Activated CD8-positive, alpha-beta memory T cell treated with anti-CD3 and anti-CD28 coated beads, Interleukin-2, amount 50 U/mL, for 24 hours (primary cell): ENCODE results near the gene BUB3.

Source experiments
- DNase-seq: peaks from one replicate; pipeline ENCODE4 v3.0.0-alpha.2; 2020; ENCODE audit errors: extremely low read depth

Gene BUB3

GRCh38 chr10:123141791-123142700 is 12.2 kb upstream of the BUB3 start:
- no peak for DNase-seq

DNA sequence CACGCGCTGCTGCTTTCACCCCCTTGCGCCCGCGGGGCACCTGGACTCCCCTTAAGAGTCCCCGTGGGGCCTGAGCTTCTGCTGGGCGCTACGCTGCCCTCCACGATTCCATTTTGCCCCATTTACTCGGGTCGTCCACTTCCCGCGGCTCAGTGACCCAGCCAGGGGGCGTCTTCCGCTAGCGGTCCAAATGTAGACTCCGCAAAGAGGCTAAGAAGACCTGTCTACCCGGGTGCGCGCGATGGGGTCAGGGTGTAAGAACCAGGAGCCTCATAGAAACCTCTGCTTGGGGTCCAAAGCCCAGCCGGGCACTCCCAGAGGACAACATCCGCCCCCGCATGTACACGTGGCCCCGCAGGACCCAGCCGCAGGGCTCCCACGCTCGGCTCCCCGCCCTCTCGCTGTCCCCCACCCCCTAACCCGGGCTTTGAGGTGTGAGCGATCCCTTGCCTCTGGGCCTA is 11.5 kb upstream of the BUB3 start:
- no peak for DNase-seq

GRCh38 chr10:123143162-123143824 is 10.9 kb upstream of the BUB3 start:
- no peak for DNase-seq

DNA sequence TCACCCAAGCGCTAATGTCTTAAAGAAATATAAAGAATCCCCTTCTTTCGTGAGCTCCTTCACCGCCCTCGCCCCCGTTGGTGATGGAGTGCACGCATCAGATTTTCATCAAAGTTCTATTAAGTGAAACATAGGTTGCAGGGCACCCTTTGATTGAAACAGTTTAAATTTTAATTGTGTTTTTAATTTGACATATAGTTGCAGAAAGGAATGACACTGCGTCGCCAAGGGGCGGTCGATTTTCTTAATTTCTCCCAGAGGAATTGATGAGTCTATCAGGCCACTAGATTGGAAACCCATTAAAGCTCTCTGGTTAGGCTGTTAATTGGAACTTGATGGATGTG is 10.4 kb upstream of the BUB3 start:
- no peak for DNase-seq

GRCh38 chr10:123144697-123145541 is 9.3 kb upstream of the BUB3 start:
- no peak for DNase-seq

DNA sequence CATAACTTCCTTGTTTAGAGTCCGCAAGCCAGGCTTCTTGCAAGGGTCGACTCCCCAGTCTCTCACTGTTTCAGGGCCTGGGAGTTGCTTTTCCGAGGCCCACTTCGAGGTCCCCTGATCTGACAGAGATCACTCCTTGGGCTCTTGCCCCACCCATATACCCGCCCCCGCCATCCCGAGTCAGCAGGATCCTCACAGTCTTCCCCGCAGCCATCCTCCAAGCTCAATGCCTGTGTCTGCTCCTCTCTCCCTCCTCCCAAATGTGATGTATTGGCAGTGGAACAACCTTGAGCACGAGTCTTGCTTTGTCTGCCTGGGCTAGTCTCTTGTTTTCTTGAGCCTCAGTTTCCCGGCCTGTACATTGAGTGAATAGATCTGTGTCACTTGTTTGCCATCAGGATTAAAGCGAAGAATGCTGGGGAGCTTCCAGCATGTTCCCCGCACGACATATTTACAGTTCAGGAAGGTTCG is 8.6 kb upstream of the BUB3 start:
- no peak for DNase-seq

DNA sequence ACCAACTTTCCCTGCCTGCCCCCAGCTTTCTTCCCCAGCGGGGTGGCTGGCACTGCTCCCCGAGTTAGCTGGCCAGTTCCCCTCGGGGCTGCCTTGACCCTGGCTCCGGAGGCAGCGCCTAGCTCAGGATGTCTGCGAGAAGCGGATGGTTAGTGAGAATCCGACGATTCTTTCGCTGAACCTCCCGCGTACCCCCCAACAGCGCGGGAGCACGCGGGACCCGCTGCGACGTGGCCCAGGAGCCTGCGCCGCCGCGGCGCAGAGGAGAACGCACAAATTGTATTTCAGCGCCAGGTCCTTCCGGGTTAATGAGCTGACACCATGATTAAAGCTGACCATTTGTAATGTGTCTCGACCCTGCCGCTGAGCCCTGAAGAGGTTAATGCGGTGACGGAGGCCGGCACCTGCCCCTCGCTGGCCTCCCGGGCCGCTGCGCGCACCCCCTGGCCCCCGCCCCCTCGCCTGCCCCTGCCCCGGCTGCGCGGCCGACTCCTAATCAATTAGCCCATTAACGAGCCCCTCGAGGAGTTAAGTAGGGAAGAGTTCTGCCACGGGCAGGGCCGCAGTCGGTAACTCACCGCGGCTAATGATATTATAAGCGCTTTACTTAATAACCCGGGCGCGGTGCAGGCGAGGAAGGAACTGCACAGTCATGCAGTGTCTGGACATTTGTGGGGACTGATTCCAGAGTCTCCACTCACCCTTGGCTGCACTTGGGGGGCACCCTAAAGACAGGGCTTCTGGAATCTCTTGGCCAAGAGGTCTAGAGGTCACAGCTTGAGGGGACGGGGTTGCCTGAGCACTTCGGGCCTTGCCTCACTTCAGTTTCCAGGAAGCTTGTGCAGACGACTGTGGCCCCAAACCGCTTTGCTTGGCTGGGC is 7.9 kb upstream of the BUB3 start:
- no peak for DNase-seq

- no peak for DNase-seq
Measured at GRCh38 chr10:123146894-123147634, 7.1 kb upstream of the BUB3 start.

DNA sequence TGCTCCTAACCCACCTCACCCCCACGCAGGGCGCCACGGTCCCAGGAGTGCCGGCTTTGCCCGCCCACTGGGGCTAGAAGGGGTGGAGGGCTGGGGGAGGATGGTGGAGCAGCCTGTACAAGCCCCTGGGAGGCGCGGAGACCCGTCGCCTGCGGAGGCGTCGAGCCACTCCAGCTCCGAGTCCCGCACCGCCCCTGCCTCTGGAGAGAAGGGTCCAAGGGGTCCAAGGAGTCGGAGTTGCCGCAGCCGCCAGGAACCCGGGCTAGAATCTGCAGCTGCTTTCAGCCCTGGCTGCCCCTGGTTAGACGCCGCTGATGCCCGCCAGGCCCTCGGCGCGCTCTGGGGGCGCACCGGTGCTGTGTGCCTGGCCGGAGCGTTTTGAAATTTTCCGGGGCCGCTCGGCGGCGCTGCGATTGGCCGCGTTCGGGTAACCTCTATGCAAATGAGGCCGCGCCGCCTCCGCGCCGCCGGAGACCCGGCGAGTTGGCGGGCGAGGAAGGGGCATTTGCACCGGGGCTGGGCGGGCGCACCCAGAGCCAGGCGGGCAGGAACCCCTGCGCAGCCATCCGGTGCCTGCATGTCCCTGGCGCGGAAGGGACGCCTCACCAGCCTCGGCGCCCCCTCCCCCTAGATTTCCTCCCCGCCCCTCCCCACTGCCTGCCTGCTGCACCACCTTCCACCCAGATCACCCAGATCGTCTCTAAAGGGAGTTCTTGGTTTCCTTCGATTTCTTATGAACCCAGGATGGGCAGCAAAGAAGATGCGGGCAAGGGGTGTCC is 6.4 kb upstream of the BUB3 start, which contains the start of gene HMX2:
TSS of gene HMX2 (plus strand) at position 502 of the 779 bp plus-strand sequence. CDS start at position 745, 243 bp downstream.
- DNase-seq, result no peak

DNA sequence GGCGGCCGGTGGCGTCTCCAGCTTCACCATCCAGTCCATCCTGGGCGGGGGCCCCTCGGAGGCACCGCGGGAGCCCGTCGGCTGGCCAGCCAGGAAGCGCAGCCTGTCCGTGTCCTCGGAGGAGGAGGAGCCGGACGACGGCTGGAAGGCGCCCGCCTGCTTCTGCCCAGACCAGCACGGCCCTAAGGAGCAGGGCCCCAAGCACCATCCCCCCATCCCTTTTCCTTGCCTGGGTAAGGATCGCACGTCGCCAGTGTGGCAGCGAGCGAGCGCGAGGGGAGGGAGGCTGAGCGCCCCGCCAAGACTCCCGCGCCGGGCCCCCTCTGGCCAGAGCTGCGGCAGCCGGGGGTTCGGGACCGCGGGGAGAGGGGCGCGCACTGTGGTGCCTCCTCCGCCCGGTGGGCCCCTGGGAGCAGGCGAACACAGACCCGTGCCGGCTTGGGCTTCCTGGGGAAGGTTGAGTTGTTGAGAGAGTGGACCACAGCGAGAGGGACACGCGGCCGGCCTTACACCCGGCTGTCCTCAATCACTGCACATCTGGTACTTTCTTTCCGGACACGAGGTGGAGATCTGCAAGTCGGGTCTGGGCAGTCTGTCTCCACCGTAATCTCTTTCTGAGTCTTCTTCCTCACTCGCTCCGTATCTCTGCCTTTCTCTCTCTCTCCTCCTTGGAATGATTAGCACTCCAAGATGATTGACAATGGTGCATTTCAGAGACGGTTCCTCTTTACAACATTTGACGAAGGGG is 5.6 kb upstream of the BUB3 start:
- no peak for DNase-seq

DNA sequence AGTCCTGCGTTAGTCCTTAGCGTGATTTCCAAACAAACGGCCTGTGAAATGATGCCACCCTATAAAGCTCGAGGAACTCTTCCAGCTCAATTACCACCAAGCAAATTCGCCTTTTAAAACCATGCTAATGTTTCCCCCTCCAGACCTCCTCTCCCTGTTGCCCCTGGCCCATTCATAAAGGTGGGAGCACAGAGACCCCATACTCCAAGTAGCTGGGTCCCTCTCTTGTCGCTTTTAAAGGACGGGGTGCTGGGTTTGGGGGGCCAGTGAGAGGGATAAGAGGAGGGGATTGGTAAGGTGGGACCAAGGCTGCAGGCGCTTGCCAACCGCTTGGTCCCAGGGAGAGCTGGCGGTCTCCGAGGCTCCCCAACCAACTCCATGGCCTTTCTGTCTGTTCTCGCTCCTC is 5.0 kb upstream of the BUB3 start:
- DNase-seq, result no peak

- DNase-seq, result no peak
Measured at GRCh38 chr10:123149568-123150270, 4.5 kb upstream of the BUB3 start.

DNA sequence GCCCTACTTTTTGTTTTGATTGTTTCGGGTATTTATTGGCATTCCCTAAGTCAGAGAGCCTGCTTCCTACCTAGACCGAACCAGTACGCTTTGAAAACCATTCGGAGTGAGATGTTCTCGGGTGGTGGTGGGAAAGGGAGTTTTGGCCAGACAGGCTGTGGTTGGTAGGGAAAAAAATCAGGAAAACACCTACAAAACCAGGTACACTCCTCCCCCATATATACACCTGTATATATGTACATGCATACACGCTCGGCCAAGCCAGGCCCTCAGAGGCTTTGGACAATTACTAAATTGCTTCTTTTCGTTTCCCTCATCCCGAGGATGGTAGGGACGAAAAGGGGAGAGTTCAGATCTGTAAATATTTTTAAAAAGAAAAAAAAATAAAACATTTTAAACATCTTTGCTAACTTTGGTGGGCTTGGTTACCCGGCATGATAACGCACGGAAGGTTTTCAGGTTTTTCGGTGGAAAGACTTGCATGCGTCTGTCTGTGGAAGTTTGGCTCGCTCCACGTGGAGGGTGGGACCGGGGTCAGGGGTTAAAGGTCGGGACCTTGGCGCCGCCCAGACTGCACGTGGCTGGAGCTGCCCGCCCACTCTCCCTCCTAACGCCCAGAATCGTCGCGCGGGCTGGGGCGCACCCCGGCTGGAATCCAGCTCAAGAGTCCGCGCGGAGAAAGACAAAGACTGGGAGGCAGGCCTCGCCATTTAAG is 3.8 kb upstream of the BUB3 start:
- DNase-seq, result no peak

DNA sequence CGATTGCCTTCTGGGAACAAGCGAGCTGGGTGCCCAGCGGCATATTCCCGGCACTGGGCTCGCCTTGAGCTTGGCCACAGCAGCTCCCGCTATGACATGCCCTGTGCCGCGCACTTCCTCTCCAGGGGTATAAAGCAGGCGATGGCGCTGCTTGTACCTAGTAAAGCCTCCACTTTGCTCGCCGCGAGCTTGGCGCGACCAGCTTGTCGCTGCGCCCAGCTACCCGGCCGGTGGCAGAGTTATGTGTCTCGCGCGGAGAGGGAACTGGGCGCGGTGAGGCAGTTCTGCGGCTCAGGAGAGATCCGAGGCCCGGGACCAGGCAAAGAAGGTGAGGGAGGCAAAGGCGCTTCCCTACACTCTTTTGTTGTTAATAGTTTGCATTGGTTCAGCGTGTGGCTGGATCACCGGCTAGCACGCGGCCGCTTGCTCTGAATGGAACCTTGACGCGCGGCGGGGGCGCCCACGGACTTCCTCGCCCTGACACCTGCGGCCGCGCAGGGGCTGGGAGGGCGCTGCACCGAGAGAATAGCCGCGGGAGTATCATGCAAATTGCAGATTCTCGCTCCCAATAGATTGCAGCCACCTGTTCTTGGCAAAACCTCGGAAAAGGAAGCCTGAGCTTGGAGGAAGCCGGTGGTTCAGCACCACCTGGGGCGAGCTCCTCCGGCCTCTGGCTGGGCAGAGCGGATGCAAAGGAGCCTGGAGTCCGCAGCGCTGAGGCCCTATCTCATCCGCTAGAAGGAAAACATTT is 3.0 kb upstream of the BUB3 start:
- DNase-seq, result no peak

DNA sequence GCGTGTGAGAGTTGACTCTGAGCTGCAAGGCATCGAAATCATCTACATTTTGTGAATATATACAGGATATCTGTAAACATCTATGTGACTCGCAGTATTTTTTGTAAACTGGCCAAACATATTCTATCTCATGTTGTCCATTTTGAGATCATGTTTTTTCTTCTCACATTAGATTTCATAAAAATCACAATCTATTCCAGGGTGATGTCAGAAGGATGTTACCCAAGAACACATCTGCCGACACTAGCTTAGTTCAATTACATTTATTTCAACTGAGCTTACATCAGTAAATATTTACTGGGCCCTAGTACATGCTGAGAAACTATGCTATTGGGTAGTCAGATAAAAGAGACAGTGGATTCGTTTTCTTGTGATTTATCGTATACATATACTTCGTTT is 2.5 kb upstream of the BUB3 start:
- DNase-seq, result no peak

DNA sequence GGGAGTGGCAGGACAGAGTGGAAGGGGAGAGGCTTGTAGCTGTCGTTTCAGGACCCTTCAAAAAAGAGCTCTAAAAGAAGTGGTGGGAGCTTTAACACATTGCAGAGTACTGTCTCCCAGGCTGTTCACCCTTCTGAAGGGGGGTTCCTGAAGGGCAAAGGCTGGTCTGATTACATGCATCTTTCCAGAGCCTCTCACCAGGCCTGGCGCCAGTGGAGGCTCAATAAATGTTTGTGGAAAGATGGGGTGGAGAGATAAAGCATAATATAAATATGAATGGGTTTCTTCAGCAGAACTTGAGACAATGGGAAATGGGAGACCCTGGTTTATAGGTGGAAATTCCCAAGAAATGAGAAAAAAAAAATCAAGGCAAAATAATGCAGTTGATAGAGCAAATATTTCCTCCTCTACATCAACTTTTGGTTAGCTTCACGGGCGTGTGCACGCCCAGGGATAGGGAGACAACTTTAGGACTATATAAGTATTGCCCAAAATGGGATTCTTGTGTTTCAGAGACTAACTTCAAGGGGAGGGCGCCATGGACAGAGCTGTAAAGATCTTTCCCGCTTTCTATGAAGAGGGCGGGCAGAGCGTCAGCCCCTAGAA is 613 bp upstream of the BUB3 start:
- DNase-seq, result no peak
